Activated naive CD4-positive, alpha-beta T cell treated with Interleukin-2 at 50 U/mL for 16 hours (primary cell): ENCODE measurements around the gene HES5.

Source experiments
- DNase-seq: peaks from one replicate; pipeline ENCODE4 v3.0.0-alpha.2; 2020

Gene HES5

GRCh38 chr1:2498648-2499047, 31.4 kb downstream of the HES5 start:
- DNase-seq = no peak

GRCh38 chr1:2497891-2498290, 32.2 kb downstream of the HES5 start:
- DNase-seq = no peak

GRCh38 chr1:2496746-2497145, 33.3 kb downstream of the HES5 start:
- DNase-seq = no peak

GRCh38 chr1:2496087-2496622, 33.9 kb downstream of the HES5 start:
- DNase-seq = no peak

GRCh38 chr1:2495546-2495945, 34.5 kb downstream of the HES5 start:
- no peak for DNase-seq

- no peak for DNase-seq
Observed at GRCh38 chr1:2495026-2495425, 35.0 kb downstream of the HES5 start.

- no peak for DNase-seq
Observed at GRCh38 chr1:2494323-2494693, 35.8 kb downstream of the HES5 start.

- no peak for DNase-seq
Observed at GRCh38 chr1:2493691-2494322, 36.3 kb downstream of the HES5 start.

- no peak for DNase-seq
Observed at GRCh38 chr1:2493218-2493617, 36.8 kb downstream of the HES5 start.

GRCh38 chr1:2492091-2492490, 38.0 kb downstream of the HES5 start:
- DNase-seq = no peak

GRCh38 chr1:2489615-2490014, 40.4 kb downstream of the HES5 start:
- no peak for DNase-seq

GRCh38 chr1:2488688-2489087, 41.4 kb downstream of the HES5 start:
- no peak for DNase-seq

GRCh38 chr1:2486558-2486957, 43.5 kb downstream of the HES5 start:
- no peak for DNase-seq

GRCh38 chr1:2486041-2486440, 44.0 kb downstream of the HES5 start:
- DNase-seq = no peak

GRCh38 chr1:2483970-2484369, 46.1 kb downstream of the HES5 start:
- no peak for DNase-seq

- DNase-seq = no peak
Observed at GRCh38 chr1:2483026-2483425, 47.0 kb downstream of the HES5 start.

GRCh38 chr1:2482588-2482987, 47.5 kb downstream of the HES5 start:
- DNase-seq = no peak

GRCh38 chr1:2481885-2482284, 48.2 kb downstream of the HES5 start:
- DNase-seq = no peak

GRCh38 chr1:2480986-2481364, 49.1 kb downstream of the HES5 start:
- no peak for DNase-seq

GRCh38 chr1:2480236-2480985, 49.7 kb downstream of the HES5 start:
- no peak for DNase-seq

- DNase-seq = no peak
Observed at GRCh38 chr1:2479618-2480017, 50.4 kb downstream of the HES5 start.

- no peak for DNase-seq
Observed at GRCh38 chr1:2479186-2479585, 50.9 kb downstream of the HES5 start.
